GM12878 (cell line): ENCODE results near the gene CYTH3. TPM values are rescaled to one million over a fixed set of nuclear protein-coding genes. Genes with fewer than 3 reads are reported as not detected.

ENCODE experiments used
- BCL11A ChIP-seq: IDR thresholded peaks from 2 replicates; pipeline ENCODE4 v1.6.1; 2011; ENCODE audit warnings: low read depth, low read length
- BCLAF1 ChIP-seq: fragments of 450-650 bp; IDR thresholded peaks from 2 replicates; pipeline ENCODE4 v1.6.1; 2017; ENCODE audit warnings: antibody characterized with exemption, mild to moderate bottlenecking, moderate library complexity
- KDM1A ChIP-seq: fragments of 200-600 bp; sonication (generic); IDR thresholded peaks from 2 replicates; pipeline ENCODE4 v1.6.1; 2016; ENCODE audit warnings: borderline replicate concordance
- KLF5 ChIP-seq: fragments of 450-650 bp; IDR thresholded peaks from 2 replicates; pipeline ENCODE4 v1.6.1; 2014; ENCODE audit warnings: mild to moderate bottlenecking; ENCODE audit not compliant: partially characterized antibody
- MXI1 ChIP-seq: fragments of 150-350 bp; IDR thresholded peaks from 2 replicates; pipeline ENCODE4 v1.6.1; 2011; ENCODE audit warnings: low read depth, mild to moderate bottlenecking, inconsistent platforms, low read length, improper control_type of control experiment
- MYC ChIP-seq: IDR thresholded peaks from 2 replicates; pipeline ENCODE4 v1.6.1; 2011; ENCODE audit warnings: mild to moderate bottlenecking, low read length, moderate library complexity, inconsistent platforms; ENCODE audit not compliant: insufficient read depth, insufficient replicate concordance, insufficient read length, severe bottlenecking
- NFYB ChIP-seq: IDR thresholded peaks from 2 replicates; pipeline ENCODE4 v1.6.1; 2011; ENCODE audit warnings: low read depth, mild to moderate bottlenecking, low read length, improper control_type of control experiment, moderate library complexity; ENCODE audit not compliant: insufficient read depth
- SKIL ChIP-seq: fragments of 450-650 bp; IDR thresholded peaks from 2 replicates; pipeline ENCODE4 v1.6.1; 2017; ENCODE audit warnings: mild to moderate bottlenecking, low read depth, inconsistent platforms; ENCODE audit not compliant: poor library complexity, severe bottlenecking
- SMC3 ChIP-seq: IDR thresholded peaks from 2 replicates; pipeline ENCODE4 v1.6.1; 2011; ENCODE audit warnings: low read length, improper control_type of control experiment, borderline replicate concordance
- ZNF384 ChIP-seq: IDR thresholded peaks from 2 replicates; pipeline ENCODE4 v1.6.1; 2012; ENCODE audit warnings: low read depth, mild to moderate bottlenecking, low read length, improper control_type of control experiment, borderline replicate concordance
- polyA plus RNA-seq, 11 experiments: library from polyadenylated mRNA; depleted of rRNA in 4 of 11; unstranded in 6 of 11; stranded (reverse) in 5 of 11; fragments of >200 nt; fragmentation: Nextera tagmentation in 4 of 11; fragmentation: Illumina TruSeq in 1 of 11; extraction: Ambion mirVana in 4 of 11; extraction: Trizol in 1 of 11; gene quantifications; 1 replicate in 1 of 11; 2 replicates in 10 of 11; pipeline versions ENCODE4 v1.2.1 to v1.2.3, GENCODE V29; 2011 to 2016; ENCODE audit warnings: inconsistent platforms in 2 of 11, missing spikeins in 2 of 11, low read depth in 1 of 11
- total RNA-seq, 4 experiments: library from RNA; depleted of rRNA in 3 of 4; stranded (reverse); fragments of >200 nt in 3 of 4; fragmentation: Illumina TruSeq in 1 of 4; extraction: Trizol in 1 of 4; gene quantifications; 2 replicates each; pipeline versions ENCODE4 v1.2.1 to v1.2.3, GENCODE V29; 2013 to 2021
- TF ChIP-seq, protein P1 (sequence below): fragments of 450-650 bp; IDR thresholded peaks from 2 replicates; pipeline ENCODE4 v1.6.1; 2018; ENCODE audit warnings: borderline replicate concordance, mild to moderate bottlenecking; ENCODE audit not compliant: partially characterized antibody
- TF ChIP-seq, protein P2 (sequence below): fragments of 450-650 bp; IDR thresholded peaks from 2 replicates; pipeline ENCODE4 v1.6.1; 2016; ENCODE audit warnings: mild to moderate bottlenecking, moderate library complexity, borderline replicate concordance
- TF ChIP-seq, protein P3 (sequence below): fragments of 150-350 bp; IDR thresholded peaks from 2 replicates; pipeline ENCODE4 v1.6.1; 2014; ENCODE audit warnings: mild to moderate bottlenecking, low read depth, low read length

The CYTH3 gene
- total and polyA plus RNA-seq, 10 of the 15 experiments (the other 5 are each of a cell fraction or from before 2014, with no cell fraction given): 0.45 to 28.2 (median 15.7) TPM

GRCh38 chr7:6250364-6250833, 22.0 kb downstream of the CYTH3 start (continued):
- TF ChIP-seq, protein P1, sequence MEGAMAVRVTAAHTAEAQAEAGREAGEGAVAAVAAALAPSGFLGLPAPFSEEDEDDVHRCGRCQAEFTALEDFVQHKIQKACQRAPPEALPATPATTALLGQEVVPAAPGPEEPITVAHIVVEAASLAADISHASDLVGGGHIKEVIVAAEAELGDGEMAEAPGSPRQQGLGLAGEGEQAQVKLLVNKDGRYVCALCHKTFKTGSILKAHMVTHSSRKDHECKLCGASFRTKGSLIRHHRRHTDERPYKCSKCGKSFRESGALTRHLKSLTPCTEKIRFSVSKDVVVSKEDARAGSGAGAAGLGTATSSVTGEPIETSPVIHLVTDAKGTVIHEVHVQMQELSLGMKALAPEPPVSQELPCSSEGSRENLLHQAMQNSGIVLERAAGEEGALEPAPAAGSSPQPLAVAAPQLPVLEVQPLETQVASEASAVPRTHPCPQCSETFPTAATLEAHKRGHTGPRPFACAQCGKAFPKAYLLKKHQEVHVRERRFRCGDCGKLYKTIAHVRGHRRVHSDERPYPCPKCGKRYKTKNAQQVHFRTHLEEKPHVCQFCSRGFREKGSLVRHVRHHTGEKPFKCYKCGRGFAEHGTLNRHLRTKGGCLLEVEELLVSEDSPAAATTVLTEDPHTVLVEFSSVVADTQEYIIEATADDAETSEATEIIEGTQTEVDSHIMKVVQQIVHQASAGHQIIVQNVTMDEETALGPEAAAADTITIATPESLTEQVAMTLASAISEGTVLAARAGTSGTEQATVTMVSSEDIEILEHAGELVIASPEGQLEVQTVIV: no peak
- no peak for TF ChIP-seq MYC
- TF ChIP-seq ZNF384: no peak
- peak; percentile 76; the same call in 1 of the 2 replicates for TF ChIP-seq BCL11A
- TF ChIP-seq, protein P2, sequence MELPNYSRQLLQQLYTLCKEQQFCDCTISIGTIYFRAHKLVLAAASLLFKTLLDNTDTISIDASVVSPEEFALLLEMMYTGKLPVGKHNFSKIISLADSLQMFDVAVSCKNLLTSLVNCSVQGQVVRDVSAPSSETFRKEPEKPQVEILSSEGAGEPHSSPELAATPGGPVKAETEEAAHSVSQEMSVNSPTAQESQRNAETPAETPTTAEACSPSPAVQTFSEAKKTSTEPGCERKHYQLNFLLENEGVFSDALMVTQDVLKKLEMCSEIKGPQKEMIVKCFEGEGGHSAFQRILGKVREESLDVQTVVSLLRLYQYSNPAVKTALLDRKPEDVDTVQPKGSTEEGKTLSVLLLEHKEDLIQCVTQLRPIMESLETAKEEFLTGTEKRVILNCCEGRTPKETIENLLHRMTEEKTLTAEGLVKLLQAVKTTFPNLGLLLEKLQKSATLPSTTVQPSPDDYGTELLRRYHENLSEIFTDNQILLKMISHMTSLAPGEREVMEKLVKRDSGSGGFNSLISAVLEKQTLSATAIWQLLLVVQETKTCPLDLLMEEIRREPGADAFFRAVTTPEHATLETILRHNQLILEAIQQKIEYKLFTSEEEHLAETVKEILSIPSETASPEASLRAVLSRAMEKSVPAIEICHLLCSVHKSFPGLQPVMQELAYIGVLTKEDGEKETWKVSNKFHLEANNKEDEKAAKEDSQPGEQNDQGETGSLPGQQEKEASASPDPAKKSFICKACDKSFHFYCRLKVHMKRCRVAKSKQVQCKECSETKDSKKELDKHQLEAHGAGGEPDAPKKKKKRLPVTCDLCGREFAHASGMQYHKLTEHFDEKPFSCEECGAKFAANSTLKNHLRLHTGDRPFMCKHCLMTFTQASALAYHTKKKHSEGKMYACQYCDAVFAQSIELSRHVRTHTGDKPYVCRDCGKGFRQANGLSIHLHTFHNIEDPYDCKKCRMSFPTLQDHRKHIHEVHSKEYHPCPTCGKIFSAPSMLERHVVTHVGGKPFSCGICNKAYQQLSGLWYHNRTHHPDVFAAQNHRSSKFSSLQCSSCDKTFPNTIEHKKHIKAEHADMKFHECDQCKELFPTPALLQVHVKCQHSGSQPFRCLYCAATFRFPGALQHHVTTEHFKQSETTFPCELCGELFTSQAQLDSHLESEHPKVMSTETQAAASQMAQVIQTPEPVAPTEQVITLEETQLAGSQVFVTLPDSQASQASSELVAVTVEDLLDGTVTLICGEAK: peak; percentile 65; the same call in 1 of the 2 replicates
- peak; percentile 84 for TF ChIP-seq SKIL
- TF ChIP-seq, protein P3, sequence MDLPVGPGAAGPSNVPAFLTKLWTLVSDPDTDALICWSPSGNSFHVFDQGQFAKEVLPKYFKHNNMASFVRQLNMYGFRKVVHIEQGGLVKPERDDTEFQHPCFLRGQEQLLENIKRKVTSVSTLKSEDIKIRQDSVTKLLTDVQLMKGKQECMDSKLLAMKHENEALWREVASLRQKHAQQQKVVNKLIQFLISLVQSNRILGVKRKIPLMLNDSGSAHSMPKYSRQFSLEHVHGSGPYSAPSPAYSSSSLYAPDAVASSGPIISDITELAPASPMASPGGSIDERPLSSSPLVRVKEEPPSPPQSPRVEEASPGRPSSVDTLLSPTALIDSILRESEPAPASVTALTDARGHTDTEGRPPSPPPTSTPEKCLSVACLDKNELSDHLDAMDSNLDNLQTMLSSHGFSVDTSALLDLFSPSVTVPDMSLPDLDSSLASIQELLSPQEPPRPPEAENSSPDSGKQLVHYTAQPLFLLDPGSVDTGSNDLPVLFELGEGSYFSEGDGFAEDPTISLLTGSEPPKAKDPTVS: no peak
- no peak for TF ChIP-seq KDM1A
- no peak for TF ChIP-seq BCLAF1
- no peak for TF ChIP-seq KLF5
- no peak for TF ChIP-seq NFYB
- TF ChIP-seq MXI1: peak; percentile 52; the same call in 1 of the 2 replicates
- TF ChIP-seq SMC3: no peak
